ENCODE measurements around the gene JAKMIP3. TPM values are rescaled to one million over a fixed set of nuclear protein-coding genes. Genes with fewer than 3 reads are reported as not detected.
A peak's percentile ranks its signal among the peaks of the same experiment; 100 is the strongest.
"Not testable (repeated sequence)": the region's sequence is repeated elsewhere in the genome, so short reads cannot be mapped to it uniquely, and the experiment has no call there.

JAKMIP3 gene
- total RNA-seq, 4 donors from 2014 or later, result 0.32 to 1.1 (median 0.51) TPM

GRCh38 chr10:132075909-132076577 is 10.3 kb downstream of the JAKMIP3 start:
- WGBS, 2 donors, result 78 to 89% methylated on average over 17 of the region's 17 CpGs
- no peak for TF ChIP-seq POLR2A (IDR thresholded peaks at IDR 0.05)
- TF ChIP-seq, protein P1, sequence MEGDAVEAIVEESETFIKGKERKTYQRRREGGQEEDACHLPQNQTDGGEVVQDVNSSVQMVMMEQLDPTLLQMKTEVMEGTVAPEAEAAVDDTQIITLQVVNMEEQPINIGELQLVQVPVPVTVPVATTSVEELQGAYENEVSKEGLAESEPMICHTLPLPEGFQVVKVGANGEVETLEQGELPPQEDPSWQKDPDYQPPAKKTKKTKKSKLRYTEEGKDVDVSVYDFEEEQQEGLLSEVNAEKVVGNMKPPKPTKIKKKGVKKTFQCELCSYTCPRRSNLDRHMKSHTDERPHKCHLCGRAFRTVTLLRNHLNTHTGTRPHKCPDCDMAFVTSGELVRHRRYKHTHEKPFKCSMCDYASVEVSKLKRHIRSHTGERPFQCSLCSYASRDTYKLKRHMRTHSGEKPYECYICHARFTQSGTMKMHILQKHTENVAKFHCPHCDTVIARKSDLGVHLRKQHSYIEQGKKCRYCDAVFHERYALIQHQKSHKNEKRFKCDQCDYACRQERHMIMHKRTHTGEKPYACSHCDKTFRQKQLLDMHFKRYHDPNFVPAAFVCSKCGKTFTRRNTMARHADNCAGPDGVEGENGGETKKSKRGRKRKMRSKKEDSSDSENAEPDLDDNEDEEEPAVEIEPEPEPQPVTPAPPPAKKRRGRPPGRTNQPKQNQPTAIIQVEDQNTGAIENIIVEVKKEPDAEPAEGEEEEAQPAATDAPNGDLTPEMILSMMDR (IDR thresholded peaks at IDR 0.05), result no peak
- no peak overlapping the region for H3K4me3 ChIP-seq (ENCODE audit: low read depth, poor library complexity, severe bottlenecking)

GRCh38 chr10:132076578-132077081 is 10.9 kb downstream of the JAKMIP3 start:
- no peak overlapping the region for H3K4me3 ChIP-seq (ENCODE audit: low read depth, poor library complexity, severe bottlenecking)
- no peak for TF ChIP-seq POLR2A (IDR thresholded peaks at IDR 0.05)
- TF ChIP-seq, protein P1 (IDR thresholded peaks at IDR 0.05), result no peak
- intact Hi-C loops (cut with DNase I; ENCODE audit: low total_unique reads), result no loop called here
- DNase-seq (ENCODE audit: low spot score in 2 of 2), result peak in 1 of 2 donors; percentile 75
- 89 to 93% methylated on average over 14 to 16 of the region's 19 CpGs for WGBS, 2 donors

More at GRCh38 chr10:132075909-132076577, 10.3 kb downstream of the JAKMIP3 start:
- no peak for DNase-seq (ENCODE audit: low spot score in 2 of 2)
- intact Hi-C loops (cut with DNase I; ENCODE audit: low total_unique reads), result no loop called here

DNA sequence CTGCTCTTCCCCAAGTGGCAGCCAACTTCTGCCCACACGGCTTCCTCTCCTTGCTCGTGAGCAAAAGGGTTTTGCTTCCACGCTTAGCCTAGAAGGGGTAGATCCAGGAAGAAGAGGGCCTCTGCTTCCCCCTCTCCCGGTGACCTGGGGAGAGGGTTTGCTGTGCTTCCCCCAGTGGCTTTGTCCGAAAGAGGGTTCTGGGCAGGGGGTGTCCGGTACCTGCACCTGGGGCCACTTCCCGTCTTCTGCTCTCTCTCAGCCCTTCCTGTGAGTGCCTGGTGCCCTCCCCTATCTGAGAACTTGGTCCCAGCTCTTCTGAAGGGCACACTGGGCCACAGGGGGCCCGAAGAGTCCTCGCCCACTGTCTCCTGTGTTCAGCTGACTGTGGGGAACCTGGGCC is 11.3 kb downstream of the JAKMIP3 start:
- intact Hi-C loops (cut with DNase I; ENCODE audit: low total_unique reads), result no loop called here
- DNase-seq (ENCODE audit: low spot score in 2 of 2), result peak in 1 of 2 donors; percentile 68
- WGBS, 2 donors, result 76 to 77% methylated on average over 8 to 9 of the region's 9 CpGs
- H3K4me3 ChIP-seq (ENCODE audit: low read depth, poor library complexity, severe bottlenecking), result no peak overlapping the region
- no peak for TF ChIP-seq POLR2A (IDR thresholded peaks at IDR 0.05)
- TF ChIP-seq, protein P1 (IDR thresholded peaks at IDR 0.05), result no peak

GRCh38 chr10:132078746-132079345 is 13.1 kb downstream of the JAKMIP3 start:
- no peak overlapping the region for H3K4me3 ChIP-seq (ENCODE audit: low read depth, poor library complexity, severe bottlenecking)
- WGBS, 2 donors, result 66 to 78% methylated on average over 29 to 30 of the region's 30 CpGs
- intact Hi-C loops (cut with DNase I; ENCODE audit: low total_unique reads), result no loop called here
- TF ChIP-seq, protein P1 (IDR thresholded peaks at IDR 0.05), result no peak
- no peak for TF ChIP-seq POLR2A (IDR thresholded peaks at IDR 0.05)
- peak in 1 of 2 donors; percentile 60 for DNase-seq (ENCODE audit: low spot score in 2 of 2)

GRCh38 chr10:132084384-132084783 is 18.6 kb downstream of the JAKMIP3 start:
- WGBS, 2 donors, result 84 to 88% methylated on average over 2 of the region's 2 CpGs
- H3K4me3 ChIP-seq (ENCODE audit: low read depth, poor library complexity, severe bottlenecking); DNase-seq (ENCODE audit: low spot score in 2 of 2); intact Hi-C loops (cut with DNase I; ENCODE audit: low total_unique reads): not testable (repeated sequence)

GRCh38 chr10:132093236-132093635 is 27.5 kb downstream of the JAKMIP3 start:
- H3K4me3 ChIP-seq (ENCODE audit: low read depth, poor library complexity, severe bottlenecking); DNase-seq (ENCODE audit: low spot score in 2 of 2); intact Hi-C loops (cut with DNase I; ENCODE audit: low total_unique reads): not testable (repeated sequence)
- 83 to 97% methylated on average over 10 of the region's 10 CpGs for WGBS, 2 donors
